ELF-1 (cell line): ENCODE data around the gene TTLL6.
"Not testable (repeated sequence)": the region's sequence is repeated elsewhere in the genome, so short reads cannot be mapped to it uniquely, and the experiment has no call there.

Source experiments
- DNase-seq: peaks from one replicate; pipeline ENCODE4 v3.0.0-alpha.2; 2016; ENCODE audit warnings: low read depth, low spot score

The TTLL6 gene

DNA sequence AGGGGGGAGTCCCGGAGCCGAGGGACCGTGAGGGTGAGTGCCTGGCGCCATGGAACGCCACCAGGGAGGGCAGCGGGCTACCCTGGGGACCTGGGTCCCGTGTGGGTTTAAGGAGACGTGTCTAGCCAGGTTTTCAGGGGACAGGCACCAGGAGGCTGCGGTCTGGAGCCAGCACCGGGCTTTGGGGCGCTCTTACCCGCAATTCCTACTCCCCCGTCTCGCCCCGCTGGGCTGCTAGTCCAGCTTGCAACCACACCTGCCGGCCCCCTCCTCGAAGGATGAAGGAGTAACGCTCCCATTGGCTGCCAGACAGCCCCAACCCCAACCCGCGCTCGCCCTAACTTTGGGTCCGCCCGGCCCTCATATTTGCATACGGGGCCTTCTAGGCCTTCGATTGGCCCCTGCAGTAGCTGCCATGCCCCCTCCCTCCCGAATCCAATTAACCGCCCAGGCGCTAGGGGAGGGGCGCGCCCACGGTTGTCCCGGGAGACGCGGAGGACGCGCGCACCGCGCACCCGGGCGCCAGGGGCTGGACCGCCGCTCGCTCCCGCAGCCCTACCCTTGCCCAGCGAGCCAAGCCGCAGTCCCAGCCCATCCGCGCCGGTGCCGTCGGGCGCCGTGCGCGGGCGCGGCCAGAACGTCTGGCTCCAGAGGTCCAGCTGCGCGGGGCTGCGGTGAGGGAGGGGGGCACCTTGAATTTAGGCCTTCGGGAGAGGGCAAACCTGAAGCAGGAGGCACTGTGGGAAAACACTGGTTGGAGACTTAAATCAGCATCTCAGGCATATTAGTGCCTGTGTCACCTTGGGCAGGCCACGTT is at the start of gene TTLL6:
Gene TTLL6 (minus strand): TSS at position 456 of the 817 bp plus-strand sequence. CDS start 157 bp downstream, at position 299.
- DNase-seq = peak; percentile 97

- no peak for DNase-seq
These were observed 43.4 kb upstream of the TTLL6 start for GRCh38 chr17:48860456-48860855.

DNA sequence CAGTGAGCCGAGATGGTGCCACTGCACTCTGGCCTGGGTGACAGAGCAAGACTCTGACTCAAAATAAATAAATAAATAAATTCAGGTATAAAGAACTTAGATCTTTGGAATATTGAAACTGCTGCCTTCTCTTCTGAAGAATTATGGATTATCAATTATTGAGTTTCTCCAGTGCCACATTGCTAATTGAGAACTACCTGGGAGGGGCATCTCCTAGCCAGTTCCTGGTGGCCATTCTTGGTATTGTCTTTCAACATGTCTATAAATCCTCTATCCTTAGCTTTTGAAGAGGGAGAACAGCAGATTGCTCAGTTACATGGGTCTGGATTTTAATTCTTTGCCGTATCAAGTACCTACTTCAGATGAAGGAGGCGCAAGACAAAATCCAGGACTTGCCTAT is 43.0 kb upstream of the TTLL6 start:
- no peak for DNase-seq

- no peak for DNase-seq
These were observed 39.2 kb upstream of the TTLL6 start for GRCh38 chr17:48856122-48856821.

- no peak for DNase-seq
These were observed 37.9 kb upstream of the TTLL6 start for GRCh38 chr17:48854774-48855476.

GRCh38 chr17:48850792-48851323 is 33.8 kb upstream of the TTLL6 start:
- DNase-seq = no peak

DNA sequence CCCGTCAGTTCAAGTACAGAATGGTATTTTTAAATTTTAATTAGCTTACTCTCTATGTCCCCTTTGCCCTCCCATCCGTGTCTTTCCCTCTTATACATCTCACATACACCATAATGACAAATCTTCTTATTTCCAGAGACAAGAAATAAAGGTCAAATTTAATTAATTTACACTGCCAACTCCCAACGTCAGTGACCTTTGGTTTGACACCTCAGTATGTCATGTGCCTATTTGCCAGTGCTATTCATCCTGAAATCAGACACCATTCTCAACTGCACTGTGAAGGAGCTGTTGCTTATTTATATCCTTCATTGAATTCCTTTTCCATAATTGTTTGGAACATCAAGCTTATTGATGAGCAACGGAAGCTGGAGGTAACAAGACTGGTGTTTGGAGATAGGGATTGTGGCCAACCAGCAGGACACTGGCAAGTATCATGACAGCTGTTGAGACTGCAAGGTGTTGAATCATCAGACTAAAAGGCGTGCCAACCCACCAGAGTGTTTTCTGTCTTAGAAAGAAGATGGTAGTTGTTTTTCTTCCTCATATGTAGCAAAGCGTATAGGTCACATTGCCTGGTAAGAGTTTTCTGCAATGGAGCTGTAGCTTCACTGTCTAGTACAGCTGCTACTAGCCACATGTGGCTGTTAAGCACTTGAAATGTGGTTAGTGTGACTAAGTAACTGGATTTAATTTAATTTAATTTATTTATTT is 26.3 kb upstream of the TTLL6 start:
- DNase-seq = no peak

- DNase-seq = no peak
These were observed 25.7 kb upstream of the TTLL6 start for GRCh38 chr17:48842746-48843145.

- DNase-seq = no peak
These were observed 24.4 kb upstream of the TTLL6 start for GRCh38 chr17:48841395-48841831.

DNA sequence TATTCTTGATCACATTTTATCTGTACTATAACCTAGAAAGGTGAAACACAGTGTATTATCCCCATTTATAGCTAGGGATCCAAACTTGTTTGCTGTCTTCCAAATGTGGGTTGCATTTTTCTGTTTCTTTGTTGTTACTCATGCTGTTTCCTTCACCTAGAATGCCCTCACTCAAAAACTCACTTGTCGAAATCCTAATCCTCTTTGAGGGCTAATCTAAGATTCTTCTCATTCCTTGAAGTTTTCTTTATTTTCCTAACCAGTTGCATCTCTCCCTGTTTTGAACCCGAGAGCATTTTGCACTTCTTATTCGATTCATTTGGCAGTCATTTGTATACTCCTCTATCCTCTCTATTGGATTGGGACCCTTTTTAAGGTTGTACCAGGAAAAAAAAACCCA is 23.4 kb upstream of the TTLL6 start:
- no peak for DNase-seq

DNA sequence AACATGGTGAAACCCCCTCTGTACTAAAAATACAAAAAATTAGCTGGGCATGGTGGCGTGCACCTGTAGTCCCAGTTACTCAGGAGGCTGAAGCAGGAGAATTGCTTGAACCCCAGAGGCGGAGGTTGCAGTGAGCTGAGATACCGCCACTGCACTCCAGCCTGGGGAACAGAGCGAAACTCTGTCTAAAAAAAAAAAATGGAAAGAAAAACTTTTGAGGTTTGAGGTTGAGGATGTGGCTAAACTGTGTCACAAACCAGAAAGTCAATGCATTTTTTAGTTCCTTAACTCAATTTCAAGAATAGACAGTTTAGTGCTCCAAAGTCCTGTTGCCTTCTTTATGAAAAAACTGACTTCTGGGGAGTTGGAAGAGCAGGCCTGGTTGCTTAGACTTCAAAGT is 20.4 kb upstream of the TTLL6 start:
- DNase-seq = not testable (repeated sequence)

DNA sequence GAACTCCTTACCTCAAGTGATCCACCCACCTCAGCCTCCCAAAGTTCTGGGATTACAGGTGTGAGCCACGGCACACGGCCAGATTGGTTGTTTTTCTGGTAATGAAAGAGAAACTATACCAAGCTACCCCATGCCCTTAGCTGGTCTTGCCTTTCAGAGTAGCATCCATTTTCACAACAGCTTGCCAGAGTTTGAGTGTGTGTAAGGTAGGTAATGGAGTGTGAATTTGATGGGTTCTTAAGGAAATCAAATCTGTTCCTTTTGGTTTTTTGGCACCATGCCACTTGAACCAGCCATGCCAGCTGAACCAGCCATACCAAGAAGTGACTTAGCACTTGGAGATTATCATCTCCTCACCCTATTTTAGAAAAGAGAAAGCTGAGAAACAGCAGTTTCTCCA is 18.9 kb upstream of the TTLL6 start:
- no peak for DNase-seq

GRCh38 chr17:48834973-48835372 is 17.9 kb upstream of the TTLL6 start:
- DNase-seq = no peak

DNA sequence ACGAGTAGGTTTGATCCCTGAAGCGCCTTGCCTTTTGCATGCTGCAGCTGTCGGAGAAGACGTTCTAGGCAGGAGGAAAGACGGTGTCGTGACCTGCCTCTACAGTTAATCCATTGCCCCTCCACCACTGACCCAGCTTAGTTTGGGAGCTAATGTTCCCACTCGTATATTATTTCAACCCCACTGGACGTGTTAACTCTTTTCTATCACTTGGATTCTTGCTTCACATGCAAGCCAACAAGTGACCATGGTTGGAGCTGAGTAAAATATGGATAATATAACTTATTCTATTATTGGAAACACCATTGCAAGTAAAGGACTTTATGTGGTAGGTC is 14.5 kb upstream of the TTLL6 start:
- no peak for DNase-seq

DNA sequence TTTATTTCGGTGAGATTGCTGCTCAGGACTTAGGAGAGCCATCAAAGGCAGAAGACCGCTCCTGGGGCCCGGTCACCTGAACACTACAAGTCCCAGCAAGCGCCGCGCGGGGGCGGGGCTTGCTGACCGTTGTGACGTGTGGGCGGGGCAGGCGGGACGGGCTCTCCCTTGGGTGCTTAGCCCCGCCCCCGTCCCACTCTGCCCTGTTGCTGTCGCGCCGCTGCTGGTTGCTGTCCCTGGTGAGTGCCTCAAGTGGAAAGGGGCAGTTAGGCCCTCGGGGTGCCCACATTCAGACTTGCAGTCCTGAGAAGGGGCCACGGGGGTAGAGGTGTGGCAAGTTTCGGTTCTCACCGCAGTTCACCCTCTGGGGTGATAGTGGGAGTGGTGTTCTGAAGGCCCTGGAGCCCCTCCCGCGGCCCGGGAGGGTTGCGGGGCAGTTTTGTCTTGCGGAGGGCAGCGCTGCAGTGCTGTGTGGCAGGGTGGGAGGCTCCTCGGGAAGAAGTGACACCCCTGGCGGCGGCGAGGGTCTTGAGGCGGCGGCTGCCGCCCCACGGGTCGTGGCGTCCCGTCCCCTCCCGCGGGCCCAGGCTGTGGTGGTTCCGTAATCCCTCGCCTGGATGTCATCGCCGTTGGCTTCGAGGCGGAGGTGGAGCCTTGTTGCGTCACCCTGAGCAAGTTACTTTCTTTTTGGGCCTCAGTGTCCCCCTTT is 14.0 kb upstream of the TTLL6 start, which contains the start of gene CALCOCO2:
Gene CALCOCO2 (plus strand): TSS at position 196 of the 709 bp plus-strand sequence. CDS start 10,673 bp downstream, outside the sequence.
- DNase-seq = peak; percentile 92

GRCh38 chr17:48825446-48826381 is 8.7 kb upstream of the TTLL6 start:
- no peak for DNase-seq

- not testable (repeated sequence) for DNase-seq
These were observed 3.9 kb upstream of the TTLL6 start for GRCh38 chr17:48820936-48821335.

GRCh38 chr17:48819466-48819865 is 2.4 kb upstream of the TTLL6 start:
- no peak for DNase-seq

GRCh38 chr17:48818361-48818841 is 1.4 kb upstream of the TTLL6 start:
- peak; percentile 86 for DNase-seq

DNA sequence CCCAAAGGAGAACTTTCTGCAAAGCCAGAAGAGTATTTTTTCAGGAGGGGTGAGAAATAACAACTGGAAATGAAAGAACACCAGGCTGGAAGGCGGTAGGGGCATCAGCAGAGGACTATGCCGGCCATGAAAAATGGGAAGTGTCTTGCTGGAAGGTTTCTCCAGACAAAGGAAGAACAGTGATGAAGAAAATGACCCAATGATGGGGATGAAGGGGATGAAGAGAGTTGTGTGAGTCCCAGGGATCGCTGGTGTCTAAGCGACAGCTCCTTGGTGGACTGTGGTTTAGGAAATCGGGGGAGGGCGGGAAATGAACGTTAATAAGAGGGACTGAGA is 623 bp downstream of the TTLL6 start:
- DNase-seq = no peak
